ENCODE results near the gene ZFAND2A. TPM values are rescaled to one million over a fixed set of nuclear protein-coding genes. Genes with fewer than 3 reads are reported as not detected.

Gene ZFAND2A
- total and polyA plus RNA-seq, 2 experiments from 2014 or later, result 15.3 to 29.2 TPM

- ATAC-seq, result peak; percentile 92
Measured at GRCh38 chr7:1175967-1176851, 16.2 kb upstream of the ZFAND2A start.

More at GRCh38 chr7:1175967-1176851, 16.2 kb upstream of the ZFAND2A start:
- Mint-ChIP-seq H3K36me3 (ENCODE audit: low read depth) (peaks cover 13% of the 10 kb centered on the region), H3K9me3 (peaks cover 24% of the 10 kb centered on the region), H3K27ac (no peak overlapping the region), H3K4me3 (no peak overlapping the region; the same call in 2 of the 3 replicates), H3K4me1 (no peaks in the 10 kb centered on the region; the same call in 2 of the 3 replicates), H3K27me3 (ENCODE audit: insufficient read depth, low read depth, poor library complexity) (peaks cover 24% of the 10 kb centered on the region)
- Histone ChIP-seq H3K4me3 (0 out of 2 replicates have a peak overlapping the region, but pooled peaks have one; percentile 35), H4K20me1 (replicated peaks; ENCODE audit: insufficient read depth) (no peaks in the 10 kb centered on the region), H2AFZ (peak overlapping the region; percentile 83), H3K27me3 (ENCODE audit: insufficient read depth) (no peaks in the 10 kb centered on the region), H3K27ac (ENCODE audit: low read depth) (no peak overlapping the region), H3K4me2 (peak overlapping the region; percentile 64), H3F3A (replicated peaks; ENCODE audit: low read depth) (0 out of 2 replicates have a peak, but pooled peaks cover 6% of the 10 kb centered on the region), H3K9me2 (ENCODE audit: insufficient read depth) (no peaks in the 10 kb centered on the region), H3K36me3 (ENCODE audit: insufficient read depth) (no peaks in the 10 kb centered on the region; the same call in 1 of the 2 replicates), H3K79me2 (replicated peaks; ENCODE audit: insufficient read depth) (no peaks in the 10 kb centered on the region), H3K4me1 (ENCODE audit: insufficient read depth) (no peaks in the 10 kb centered on the region)
- TF ChIP-seq EZH2 (IDR thresholded peaks at IDR 0.05; ENCODE audit: low read depth, unreplicated experiment) (no peak), CTCF (conservative IDR thresholded peaks at IDR 0.05; ENCODE audit: low read depth in 2 of 2) (peak; percentile 71 to 93), EZH2phosphoT487 (IDR thresholded peaks at IDR 0.05; ENCODE audit: unreplicated experiment) (no peak), STAT1 (IDR thresholded peaks at IDR 0.05; ENCODE audit: unreplicated experiment) (no peak)
- TF ChIP-seq, protein P1, sequence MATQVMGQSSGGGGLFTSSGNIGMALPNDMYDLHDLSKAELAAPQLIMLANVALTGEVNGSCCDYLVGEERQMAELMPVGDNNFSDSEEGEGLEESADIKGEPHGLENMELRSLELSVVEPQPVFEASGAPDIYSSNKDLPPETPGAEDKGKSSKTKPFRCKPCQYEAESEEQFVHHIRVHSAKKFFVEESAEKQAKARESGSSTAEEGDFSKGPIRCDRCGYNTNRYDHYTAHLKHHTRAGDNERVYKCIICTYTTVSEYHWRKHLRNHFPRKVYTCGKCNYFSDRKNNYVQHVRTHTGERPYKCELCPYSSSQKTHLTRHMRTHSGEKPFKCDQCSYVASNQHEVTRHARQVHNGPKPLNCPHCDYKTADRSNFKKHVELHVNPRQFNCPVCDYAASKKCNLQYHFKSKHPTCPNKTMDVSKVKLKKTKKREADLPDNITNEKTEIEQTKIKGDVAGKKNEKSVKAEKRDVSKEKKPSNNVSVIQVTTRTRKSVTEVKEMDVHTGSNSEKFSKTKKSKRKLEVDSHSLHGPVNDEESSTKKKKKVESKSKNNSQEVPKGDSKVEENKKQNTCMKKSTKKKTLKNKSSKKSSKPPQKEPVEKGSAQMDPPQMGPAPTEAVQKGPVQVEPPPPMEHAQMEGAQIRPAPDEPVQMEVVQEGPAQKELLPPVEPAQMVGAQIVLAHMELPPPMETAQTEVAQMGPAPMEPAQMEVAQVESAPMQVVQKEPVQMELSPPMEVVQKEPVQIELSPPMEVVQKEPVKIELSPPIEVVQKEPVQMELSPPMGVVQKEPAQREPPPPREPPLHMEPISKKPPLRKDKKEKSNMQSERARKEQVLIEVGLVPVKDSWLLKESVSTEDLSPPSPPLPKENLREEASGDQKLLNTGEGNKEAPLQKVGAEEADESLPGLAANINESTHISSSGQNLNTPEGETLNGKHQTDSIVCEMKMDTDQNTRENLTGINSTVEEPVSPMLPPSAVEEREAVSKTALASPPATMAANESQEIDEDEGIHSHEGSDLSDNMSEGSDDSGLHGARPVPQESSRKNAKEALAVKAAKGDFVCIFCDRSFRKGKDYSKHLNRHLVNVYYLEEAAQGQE (IDR thresholded peaks at IDR 0.05; ENCODE audit: unreplicated experiment), result no peak
- peak; percentile 85 for DNase-seq (ENCODE audit: low spot score)

Measured in GM23338 (cell line).